GM10266 (cell line): ENCODE results near the gene SVOP.

Experiments used
- DNase-seq: peaks from one replicate; pipeline ENCODE4 v3.0.0; 2012; ENCODE audit errors: extremely low spot score
- TF ChIP-seq, protein P1 (sequence below): IDR thresholded peaks from 2 replicates; pipeline ENCODE4 v1.5.1; 2012; ENCODE audit warnings: mild to moderate bottlenecking, low read depth; ENCODE audit not compliant: control insufficient read depth, insufficient read depth; ENCODE audit errors: missing control alignments

SVOP gene

DNA sequence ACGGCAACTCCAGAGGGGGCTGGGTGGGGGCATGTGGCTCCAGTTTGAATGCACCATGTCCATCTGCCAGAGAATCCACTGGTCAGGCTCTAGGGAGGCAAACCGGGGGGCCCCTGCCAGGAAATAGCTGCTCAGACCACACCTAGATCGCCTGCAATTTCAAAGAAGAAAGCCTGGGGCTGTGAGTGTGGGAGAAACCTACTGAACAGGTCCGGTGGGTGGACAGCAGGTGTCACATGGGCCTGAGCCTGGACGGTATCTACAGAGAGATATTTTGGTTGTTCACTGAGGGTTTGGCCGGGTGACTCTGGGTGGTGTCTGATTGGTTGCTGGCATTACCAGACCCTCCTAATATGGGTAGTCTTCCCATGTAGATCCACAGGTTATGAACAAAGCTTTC lies 109.0 kb downstream of the SVOP start:
- DNase-seq = no peak
- TF ChIP-seq, protein P1, sequence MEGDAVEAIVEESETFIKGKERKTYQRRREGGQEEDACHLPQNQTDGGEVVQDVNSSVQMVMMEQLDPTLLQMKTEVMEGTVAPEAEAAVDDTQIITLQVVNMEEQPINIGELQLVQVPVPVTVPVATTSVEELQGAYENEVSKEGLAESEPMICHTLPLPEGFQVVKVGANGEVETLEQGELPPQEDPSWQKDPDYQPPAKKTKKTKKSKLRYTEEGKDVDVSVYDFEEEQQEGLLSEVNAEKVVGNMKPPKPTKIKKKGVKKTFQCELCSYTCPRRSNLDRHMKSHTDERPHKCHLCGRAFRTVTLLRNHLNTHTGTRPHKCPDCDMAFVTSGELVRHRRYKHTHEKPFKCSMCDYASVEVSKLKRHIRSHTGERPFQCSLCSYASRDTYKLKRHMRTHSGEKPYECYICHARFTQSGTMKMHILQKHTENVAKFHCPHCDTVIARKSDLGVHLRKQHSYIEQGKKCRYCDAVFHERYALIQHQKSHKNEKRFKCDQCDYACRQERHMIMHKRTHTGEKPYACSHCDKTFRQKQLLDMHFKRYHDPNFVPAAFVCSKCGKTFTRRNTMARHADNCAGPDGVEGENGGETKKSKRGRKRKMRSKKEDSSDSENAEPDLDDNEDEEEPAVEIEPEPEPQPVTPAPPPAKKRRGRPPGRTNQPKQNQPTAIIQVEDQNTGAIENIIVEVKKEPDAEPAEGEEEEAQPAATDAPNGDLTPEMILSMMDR = no peak

DNA sequence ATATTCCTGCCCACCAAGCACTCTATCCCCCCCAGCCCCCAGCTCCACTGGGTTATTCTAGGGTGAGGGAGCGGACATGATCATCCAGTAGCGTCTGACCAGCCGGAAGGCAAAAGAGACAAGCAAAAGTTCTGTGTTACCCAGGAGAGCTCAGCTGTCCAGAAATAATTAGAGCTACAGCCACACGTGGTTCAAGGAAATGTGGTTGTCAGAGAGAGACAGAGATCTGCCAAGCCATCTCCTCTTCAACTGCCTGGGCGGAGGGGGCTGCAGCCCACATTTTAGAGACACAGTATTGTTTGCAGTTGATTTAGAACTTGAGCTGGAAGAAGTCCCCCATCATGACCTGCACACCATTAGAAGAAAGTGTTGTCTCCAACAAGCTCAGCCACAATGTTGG lies 110.5 kb downstream of the SVOP start:
- DNase-seq = no peak
- TF ChIP-seq, protein P1 = no peak

DNA sequence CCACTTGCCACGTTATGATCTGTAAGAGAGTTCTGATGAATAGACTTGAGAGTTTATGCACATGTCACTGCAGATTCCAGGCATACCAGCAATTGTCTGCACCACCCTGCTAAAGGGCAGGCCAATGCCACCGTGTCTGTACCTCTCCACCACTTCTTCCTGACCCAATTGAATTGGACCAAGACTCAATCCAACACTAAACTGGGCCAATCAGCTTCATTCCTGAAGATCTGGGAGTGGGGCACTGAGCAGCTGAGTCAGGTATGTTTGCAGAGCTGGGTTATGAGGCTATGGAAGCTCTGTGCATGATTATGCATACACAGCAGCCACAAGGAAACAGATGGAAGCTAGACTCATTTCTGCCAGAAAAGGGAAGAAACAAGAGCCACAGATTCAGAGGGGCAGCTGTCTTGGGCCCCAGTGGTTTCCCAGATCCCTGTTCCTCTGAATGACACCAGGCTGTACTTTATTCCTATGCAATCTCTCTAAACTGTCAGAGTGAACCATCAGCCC lies 113.0 kb downstream of the SVOP start:
- no peak for DNase-seq

DNA sequence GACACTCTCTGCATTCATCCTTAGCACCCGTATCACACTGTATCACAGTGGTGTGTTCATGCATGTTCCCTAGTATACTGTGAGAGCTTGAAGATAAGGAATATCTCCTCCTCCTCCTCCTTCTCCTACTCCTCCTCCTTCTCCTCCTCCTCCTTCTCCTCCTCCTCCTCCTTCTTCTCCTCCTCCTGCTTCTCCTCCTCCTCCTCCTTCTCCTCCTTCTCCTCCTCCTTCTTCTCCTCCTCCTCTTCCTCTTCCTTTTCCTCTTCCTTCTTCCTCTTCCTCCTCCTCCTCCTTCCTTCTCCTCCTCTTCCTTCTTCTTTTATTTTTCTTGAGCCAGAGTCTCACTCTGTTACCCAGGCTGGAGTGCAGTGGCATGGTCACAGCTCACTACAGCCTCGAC lies 113.9 kb downstream of the SVOP start:
- TF ChIP-seq, protein P1 = no peak
- DNase-seq = no peak

More for the DNA sequence above, 113.0 kb downstream of the SVOP start:
- TF ChIP-seq, protein P1 = no peak

DNA sequence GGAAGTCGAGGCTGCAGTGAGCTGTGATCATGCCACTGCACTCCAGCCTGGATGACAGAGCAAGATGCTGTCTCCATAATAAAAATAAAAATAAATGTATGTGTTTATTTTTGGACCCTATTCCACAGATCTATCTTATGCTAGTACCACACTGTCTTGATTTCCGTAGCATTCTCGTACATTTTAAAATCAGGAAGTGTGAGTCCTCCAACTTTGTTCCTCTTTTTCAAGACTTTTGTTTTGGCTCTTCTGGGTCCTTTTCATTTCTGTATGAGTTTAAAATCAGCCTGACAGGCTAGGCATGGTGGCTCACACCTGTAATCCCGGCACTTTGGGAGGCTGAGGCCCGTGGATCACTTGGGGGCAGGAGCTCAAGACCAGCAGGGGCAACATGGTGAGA lies 115.1 kb downstream of the SVOP start:
- no peak for DNase-seq
- TF ChIP-seq, protein P1 = no peak

DNA sequence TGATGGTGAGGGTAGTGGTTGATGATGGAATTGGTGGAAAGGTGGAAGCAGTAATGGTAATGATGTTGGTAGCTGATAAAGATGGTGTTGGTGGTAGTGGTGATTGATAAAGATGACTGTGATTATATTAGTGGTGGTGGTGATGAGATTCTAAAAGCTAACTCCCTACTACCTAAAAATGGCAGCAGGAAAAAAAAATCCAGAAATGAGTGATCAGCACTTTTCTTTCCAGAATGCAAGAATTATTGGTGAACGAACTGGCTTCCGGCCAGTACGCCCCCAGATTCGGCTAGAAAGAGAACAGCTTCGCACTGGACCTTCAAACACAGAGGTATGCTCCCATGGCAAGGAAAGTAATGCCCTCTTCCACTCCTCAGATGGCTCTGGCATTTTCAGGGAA lies 121.7 kb downstream of the SVOP start:
- TF ChIP-seq, protein P1 = no peak
- no peak for DNase-seq

DNA sequence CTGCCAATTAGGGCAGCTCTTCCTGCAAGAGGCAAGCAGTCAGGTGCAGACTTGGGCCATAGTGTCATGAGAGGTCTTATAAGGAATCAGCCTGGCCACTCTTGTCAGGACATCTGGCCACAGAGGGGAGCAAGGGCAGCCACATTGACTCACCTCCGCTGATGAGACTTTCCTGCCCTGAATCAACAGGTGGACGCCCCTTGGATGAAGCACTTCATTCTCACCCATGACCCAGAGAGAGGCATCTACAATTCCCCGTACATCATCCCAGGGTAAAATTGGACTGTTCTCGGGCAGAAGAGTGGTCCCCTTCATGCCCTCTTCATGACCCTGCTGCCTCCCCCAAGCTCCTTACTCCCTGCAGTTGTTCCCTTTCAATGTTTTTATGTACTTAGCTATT lies 124.1 kb downstream of the SVOP start:
- no peak for DNase-seq
- TF ChIP-seq, protein P1 = no peak
